H9 (cell line): ENCODE results near the gene CHMP4B. TPM values are rescaled to one million over a fixed set of nuclear protein-coding genes. Genes with fewer than 3 reads are reported as not detected.

ENCODE experiments used
- DNase-seq: peaks from one replicate; pipeline ENCODE4 v3.0.0-alpha.2; 2017
- H2AFZ ChIP-seq: one replicate; pipeline ENCODE4 v1.6.1; 2013; ENCODE audit warnings: mild to moderate bottlenecking, low read length, control low read depth, moderate library complexity
- H2AK5ac ChIP-seq: 2 replicates; pipeline ENCODE4 v1.6.1; 2013; ENCODE audit warnings: low read length, control low read depth, mixed read lengths; ENCODE audit not compliant: insufficient read length
- H2BK120ac ChIP-seq: one replicate; pipeline ENCODE4 v1.6.1; 2013; ENCODE audit warnings: low read depth, mild to moderate bottlenecking, low read length, control low read depth, inconsistent platforms; ENCODE audit not compliant: poor library complexity, severe bottlenecking
- H2BK12ac ChIP-seq: 2 replicates; pipeline ENCODE4 v1.6.1; 2013; ENCODE audit warnings: low read length, control low read depth, mixed read lengths, low read depth; ENCODE audit not compliant: insufficient read length
- H2BK15ac ChIP-seq: 2 replicates; pipeline ENCODE4 v1.6.1; 2013; ENCODE audit warnings: low read depth, low read length, control low read depth
- H2BK20ac ChIP-seq: one replicate; pipeline ENCODE4 v1.6.1; 2013; ENCODE audit warnings: low read depth, mild to moderate bottlenecking, low read length, control low read depth, inconsistent platforms; ENCODE audit not compliant: poor library complexity, severe bottlenecking
- H2BK5ac ChIP-seq: 2 replicates; pipeline ENCODE4 v1.6.1; 2013; ENCODE audit warnings: low read length, control low read depth, mixed read lengths; ENCODE audit not compliant: insufficient read length
- H3K14ac ChIP-seq: 2 replicates; pipeline ENCODE4 v1.6.1; 2013; ENCODE audit warnings: low read length, control low read depth; ENCODE audit not compliant: insufficient read depth
- H3K18ac ChIP-seq: 2 replicates; pipeline ENCODE4 v1.6.1; 2013; ENCODE audit warnings: low read depth, mild to moderate bottlenecking, mixed read lengths, low read length, control low read depth; ENCODE audit not compliant: insufficient read length
- H3K23ac ChIP-seq: 2 replicates; pipeline ENCODE4 v1.6.1; 2013; ENCODE audit warnings: low read length, control low read depth, mixed read lengths, low read depth; ENCODE audit not compliant: insufficient read length
- H3K23me2 ChIP-seq: 2 replicates; pipeline ENCODE4 v1.6.1; 2013; ENCODE audit warnings: low read depth, mild to moderate bottlenecking, mixed read lengths, low read length, control low read depth; ENCODE audit not compliant: insufficient read length, poor library complexity, severe bottlenecking
- H3K27ac ChIP-seq: 2 replicates; pipeline ENCODE4 v1.5.1; 2013; ENCODE audit warnings: low read length, control low read depth, mixed read lengths, low read depth; ENCODE audit not compliant: insufficient read length
- H3K27me3 ChIP-seq: 2 replicates; pipeline ENCODE4 v1.6.1; 2013; ENCODE audit warnings: low read length, control low read depth, inconsistent platforms; ENCODE audit not compliant: insufficient read depth
- H3K4ac ChIP-seq: 2 replicates; pipeline ENCODE4 v1.6.1; 2013; ENCODE audit warnings: low read depth, mild to moderate bottlenecking, control low read depth, inconsistent platforms, low read length, moderate library complexity
- H3K4me1 ChIP-seq: 2 replicates; pipeline ENCODE4 v1.6.1; 2013; ENCODE audit warnings: low read length, control low read depth, inconsistent platforms; ENCODE audit not compliant: insufficient read depth
- H3K4me2 ChIP-seq: 2 replicates; pipeline ENCODE4 v1.6.1; 2013; ENCODE audit warnings: low read length, control low read depth, mixed read lengths; ENCODE audit not compliant: insufficient read length, insufficient read depth
- H3K56ac ChIP-seq: 2 replicates; pipeline ENCODE4 v1.6.1; 2013; ENCODE audit warnings: low read depth, mild to moderate bottlenecking, mixed read lengths, low read length, control low read depth; ENCODE audit not compliant: insufficient read length
- H3K79me1 ChIP-seq: 2 replicates; pipeline ENCODE4 v1.6.1; 2013; ENCODE audit warnings: low read depth, mild to moderate bottlenecking, moderate library complexity, low read length, control low read depth, inconsistent platforms; ENCODE audit not compliant: insufficient read depth, poor library complexity, severe bottlenecking
- H3K79me2 ChIP-seq: 2 replicates; pipeline ENCODE4 v1.6.1; 2013; ENCODE audit warnings: low read length, control low read depth, inconsistent platforms; ENCODE audit not compliant: insufficient read depth
- H3K9ac ChIP-seq: 2 replicates; pipeline ENCODE4 v1.6.1; 2013; ENCODE audit warnings: low read length, control low read depth, mixed read lengths; ENCODE audit not compliant: insufficient read length; ENCODE audit errors: extremely low read depth
- H3K9me3 ChIP-seq: one replicate; pipeline ENCODE4 v1.6.1; 2013; ENCODE audit warnings: low read depth, low read length, inconsistent platforms; ENCODE audit not compliant: control insufficient read depth
- H3T11ph ChIP-seq: one replicate; pipeline ENCODE4 v1.6.1; 2013; ENCODE audit warnings: mild to moderate bottlenecking, low read length, control low read depth, inconsistent platforms
- H4K20me1 ChIP-seq: one replicate; pipeline ENCODE4 v1.6.1; 2013; ENCODE audit not compliant: control insufficient read depth, insufficient read length, insufficient read depth
- H4K5ac ChIP-seq: 2 replicates; pipeline ENCODE4 v1.6.1; 2013; ENCODE audit warnings: low read depth, mild to moderate bottlenecking, mixed read lengths, low read length, control low read depth; ENCODE audit not compliant: insufficient read length
- H4K8ac ChIP-seq: replicated peaks from 2 replicates; pipeline ENCODE4 v1.6.1; 2013; ENCODE audit warnings: low read length, control low read depth, mixed read lengths, low read depth; ENCODE audit not compliant: insufficient read length
- H4K91ac ChIP-seq: 2 replicates; pipeline ENCODE4 v1.6.1; 2013; ENCODE audit warnings: low read depth, mild to moderate bottlenecking, moderate library complexity, mixed read lengths, low read length, control low read depth; ENCODE audit not compliant: insufficient read length
- H3K27ac Mint-ChIP-seq, 3 experiments: 2 replicates in 2 of 3; 3 replicates in 1 of 3; pipeline ENCODE4 v1.8.0; 2020 to 2021; ENCODE audit warnings: mixed read lengths in 3 of 3, mild to moderate bottlenecking in 1 of 3, moderate library complexity in 1 of 3
- H3K27me3 Mint-ChIP-seq: 2 replicates; pipeline ENCODE4 v1.8.0; 2021; ENCODE audit warnings: low read depth, mild to moderate bottlenecking, moderate library complexity, mixed read lengths
- H3K36me3 Mint-ChIP-seq, 3 experiments: 2 replicates in 2 of 3; 3 replicates in 1 of 3; pipeline ENCODE4 v1.8.0; 2020 to 2021; ENCODE audit warnings: low read depth in 3 of 3, mixed read lengths in 3 of 3; ENCODE audit not compliant: insufficient read depth in 1 of 3
- H3K4me1 Mint-ChIP-seq, 2 experiments: 2 replicates each; pipeline ENCODE4 v1.8.0; 2020; ENCODE audit warnings: mixed read lengths in 2 of 2
- H3K4me3 Mint-ChIP-seq, 2 experiments: 2 replicates in 1 of 2; 3 replicates in 1 of 2; pipeline ENCODE4 v1.8.0; 2020 to 2021; ENCODE audit warnings: mild to moderate bottlenecking in 2 of 2, mixed read lengths in 2 of 2, moderate library complexity in 1 of 2
- H3K9me3 Mint-ChIP-seq, 2 experiments: 2 replicates in 1 of 2; 3 replicates in 1 of 2; pipeline ENCODE4 v1.8.0; 2020; ENCODE audit warnings: mild to moderate bottlenecking in 2 of 2, mixed read lengths in 2 of 2, moderate library complexity in 1 of 2
- CTCF ChIP-seq: fragments of 200-600 bp; sonication (generic); conservative IDR thresholded peaks from 3 replicates; pipeline ENCODE4 v1.8.0; 2021; ENCODE audit warnings: antibody characterized with exemption, mild to moderate bottlenecking
- total RNA-seq: library from RNA; stranded (reverse); gene quantifications from 2 replicates; pipeline ENCODE4 v1.2.1, GENCODE V29; 2021

The CHMP4B gene
- total RNA-seq, 1 experiment from 2014 or later: 94.9 TPM

GRCh38 chr20:33889312-33889711 is 78.2 kb downstream of the CHMP4B start:
- Histone ChIP-seq H3K4me1 (no peaks in the 10 kb centered on the region), H4K5ac (no peak overlapping the region), H4K8ac (no peak overlapping the region), H3K14ac (no peak overlapping the region), H3T11ph (no peak overlapping the region), H3K23me2 (peaks cover 3% of the 10 kb centered on the region), H3K4me2 (no peak overlapping the region), H3K9me3 (no peaks in the 10 kb centered on the region), H2BK20ac (no peak overlapping the region), H2AFZ (no peak overlapping the region), H3K4ac (no peak overlapping the region), H3K27me3 (no peaks in the 10 kb centered on the region), H2BK15ac (no peak overlapping the region), H3K27ac (no peak overlapping the region), H3K9ac (no peak overlapping the region), H2BK5ac (no peak overlapping the region), H2BK12ac (no peak overlapping the region), H3K18ac (no peak overlapping the region), H2AK5ac (no peak overlapping the region), H3K23ac (no peak overlapping the region), H4K20me1 (no peaks in the 10 kb centered on the region), H3K56ac (no peak overlapping the region), H2BK120ac (no peak overlapping the region), H3K79me1 (no peaks in the 10 kb centered on the region), H4K91ac (no peak overlapping the region), H3K79me2 (no peaks in the 10 kb centered on the region)
- Mint-ChIP-seq H3K4me3 (no peak overlapping the region), H3K27ac (no peak overlapping the region), H3K36me3 (no peaks in the 10 kb centered on the region), H3K27me3 (peaks cover 6% of the 10 kb centered on the region), H3K4me1 (no peaks in the 10 kb centered on the region), H3K9me3 (no peaks in the 10 kb centered on the region; a peak in 1 of 5 replicates)
- no peak for DNase-seq
- TF ChIP-seq CTCF: no peak
